Progenitor cell of endocrine pancreas (in vitro differentiated cells): ENCODE measurements around the gene UBE2J1. TPM values are rescaled to one million over a fixed set of nuclear protein-coding genes. Genes with fewer than 3 reads are reported as not detected.

Experiments
- DNase-seq: peaks from one replicate; pipeline ENCODE4 v3.0.0; 2021; ENCODE audit warnings: low spot score; ENCODE audit not compliant: unreplicated experiment
- H3K27ac Mint-ChIP-seq: 2 replicates; pipeline ENCODE4 v1.8.0; 2021; ENCODE audit warnings: mild to moderate bottlenecking, moderate library complexity, mixed read lengths
- H3K27me3 Mint-ChIP-seq: 2 replicates; pipeline ENCODE4 v1.8.0; 2021; ENCODE audit warnings: mixed read lengths
- H3K36me3 Mint-ChIP-seq: 2 replicates; pipeline ENCODE4 v1.8.0; 2022; ENCODE audit warnings: mixed read lengths; ENCODE audit not compliant: insufficient read depth
- H3K4me1 Mint-ChIP-seq: 2 replicates; pipeline ENCODE4 v1.8.0; 2021; ENCODE audit warnings: low read depth, mixed read lengths
- H3K4me3 Mint-ChIP-seq: 2 replicates; pipeline ENCODE4 v1.8.0; 2021; ENCODE audit warnings: low read depth, mild to moderate bottlenecking, moderate library complexity, mixed read lengths
- H3K9me3 Mint-ChIP-seq: 2 replicates; pipeline ENCODE4 v1.8.0; 2021; ENCODE audit warnings: low read depth, mixed read lengths
- total RNA-seq: library from RNA; stranded (reverse); gene quantifications from 2 replicates; pipeline ENCODE4 v1.2.1, GENCODE V29; 2021
- TF ChIP-seq, protein P1 (sequence below): fragments of 200-600 bp; sonication (generic); IDR thresholded peaks from one replicate; pipeline ENCODE4 v1.5.0; 2021; ENCODE audit warnings: antibody characterized with exemption, mild to moderate bottlenecking; ENCODE audit not compliant: unreplicated experiment

The UBE2J1 gene
- total RNA-seq, 1 donor from 2014 or later, result 36.2 TPM

DNA sequence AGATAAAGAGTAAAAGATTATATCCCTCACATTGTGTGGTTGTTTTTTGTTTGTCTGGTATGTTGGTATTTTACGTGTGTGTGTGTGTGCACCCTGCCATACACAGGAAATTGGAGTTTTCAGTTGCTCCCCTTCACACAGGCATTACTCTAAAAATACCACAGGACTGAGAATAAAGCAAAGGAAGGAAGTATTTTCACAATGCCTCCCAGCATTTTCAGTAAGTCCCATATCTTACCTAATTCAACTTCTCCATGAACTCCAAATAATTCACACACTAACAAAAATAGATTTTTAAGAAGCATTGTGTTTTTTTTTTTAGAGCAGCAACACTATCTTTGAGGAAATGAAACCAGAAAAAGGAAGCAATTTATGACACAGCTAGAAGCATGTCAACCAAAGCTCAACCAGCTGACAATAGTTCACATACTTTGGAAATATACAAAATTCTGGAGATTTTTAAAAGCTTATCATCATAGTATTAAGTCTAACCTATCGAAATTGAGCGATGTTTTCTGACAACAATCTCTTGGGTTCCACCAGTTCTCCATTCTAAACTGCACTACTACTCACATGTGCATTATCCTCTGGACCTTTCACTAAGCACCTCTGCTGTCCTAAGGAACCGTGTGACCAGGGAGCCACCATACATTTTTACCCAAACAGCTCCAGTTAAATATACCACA is 2.1 kb downstream of the UBE2J1 start:
- Mint-ChIP-seq H3K27ac (peak overlapping the region; percentile 57), H3K36me3 (peaks cover 2% of the 10 kb centered on the region), H3K4me1 (peaks cover 41% of the 10 kb centered on the region), H3K4me3 (peak overlapping the region; percentile 89), H3K27me3 (no peaks in the 10 kb centered on the region), H3K9me3 (no peaks in the 10 kb centered on the region)
- TF ChIP-seq, protein P1, sequence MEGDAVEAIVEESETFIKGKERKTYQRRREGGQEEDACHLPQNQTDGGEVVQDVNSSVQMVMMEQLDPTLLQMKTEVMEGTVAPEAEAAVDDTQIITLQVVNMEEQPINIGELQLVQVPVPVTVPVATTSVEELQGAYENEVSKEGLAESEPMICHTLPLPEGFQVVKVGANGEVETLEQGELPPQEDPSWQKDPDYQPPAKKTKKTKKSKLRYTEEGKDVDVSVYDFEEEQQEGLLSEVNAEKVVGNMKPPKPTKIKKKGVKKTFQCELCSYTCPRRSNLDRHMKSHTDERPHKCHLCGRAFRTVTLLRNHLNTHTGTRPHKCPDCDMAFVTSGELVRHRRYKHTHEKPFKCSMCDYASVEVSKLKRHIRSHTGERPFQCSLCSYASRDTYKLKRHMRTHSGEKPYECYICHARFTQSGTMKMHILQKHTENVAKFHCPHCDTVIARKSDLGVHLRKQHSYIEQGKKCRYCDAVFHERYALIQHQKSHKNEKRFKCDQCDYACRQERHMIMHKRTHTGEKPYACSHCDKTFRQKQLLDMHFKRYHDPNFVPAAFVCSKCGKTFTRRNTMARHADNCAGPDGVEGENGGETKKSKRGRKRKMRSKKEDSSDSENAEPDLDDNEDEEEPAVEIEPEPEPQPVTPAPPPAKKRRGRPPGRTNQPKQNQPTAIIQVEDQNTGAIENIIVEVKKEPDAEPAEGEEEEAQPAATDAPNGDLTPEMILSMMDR, result no peak
- DNase-seq, result no peak

DNA sequence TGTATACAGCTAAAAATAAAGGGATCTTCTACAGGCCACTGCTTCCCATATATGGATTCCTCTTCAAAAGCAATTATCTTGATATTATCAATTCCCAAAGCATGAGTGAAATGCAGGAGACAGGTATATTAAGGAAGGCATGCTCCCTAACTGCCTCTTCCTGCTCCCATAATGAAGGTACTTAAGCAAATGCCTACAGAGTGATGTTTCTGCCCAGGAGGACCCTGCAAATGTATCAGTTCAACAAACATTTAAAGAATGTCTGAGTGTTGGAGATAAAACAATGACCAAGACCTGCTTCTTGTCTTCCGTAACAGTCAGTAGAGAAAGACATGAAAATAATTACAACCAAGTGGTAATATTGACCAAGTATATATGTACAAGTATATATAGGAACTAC is 4.2 kb downstream of the UBE2J1 start:
- Mint-ChIP-seq H3K36me3 (peaks cover 2% of the 10 kb centered on the region), H3K4me1 (peaks cover 42% of the 10 kb centered on the region), H3K27me3 (no peaks in the 10 kb centered on the region), H3K9me3 (no peaks in the 10 kb centered on the region), H3K27ac (peak overlapping the region; percentile 17), H3K4me3 (no peak overlapping the region)
- DNase-seq, result no peak
- TF ChIP-seq, protein P1, result no peak

DNA sequence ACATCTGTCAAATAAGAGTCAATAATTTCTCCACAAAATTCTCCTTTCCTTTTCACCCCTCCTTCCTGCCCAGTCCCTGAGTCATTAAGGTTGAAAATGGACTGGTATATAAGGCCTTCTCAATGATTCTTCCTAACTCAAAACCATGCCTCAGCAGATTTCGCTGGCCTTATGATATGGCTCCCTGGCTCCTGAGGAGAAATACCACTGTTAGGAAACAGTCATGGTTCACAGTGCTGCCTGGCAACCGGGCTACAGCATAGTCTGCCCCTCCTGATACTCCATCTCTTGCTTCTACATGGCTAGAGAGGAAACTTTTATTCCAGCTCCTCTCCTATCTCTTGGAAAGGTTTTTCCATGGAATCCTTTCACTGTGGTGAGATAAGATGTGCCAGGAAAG is 4.7 kb downstream of the UBE2J1 start:
- Mint-ChIP-seq H3K9me3 (no peaks in the 10 kb centered on the region), H3K4me1 (peaks cover 42% of the 10 kb centered on the region), H3K4me3 (no peak overlapping the region), H3K36me3 (peaks cover 2% of the 10 kb centered on the region), H3K27ac (no peak overlapping the region), H3K27me3 (no peaks in the 10 kb centered on the region)
- DNase-seq, result no peak
- TF ChIP-seq, protein P1, result no peak

DNA sequence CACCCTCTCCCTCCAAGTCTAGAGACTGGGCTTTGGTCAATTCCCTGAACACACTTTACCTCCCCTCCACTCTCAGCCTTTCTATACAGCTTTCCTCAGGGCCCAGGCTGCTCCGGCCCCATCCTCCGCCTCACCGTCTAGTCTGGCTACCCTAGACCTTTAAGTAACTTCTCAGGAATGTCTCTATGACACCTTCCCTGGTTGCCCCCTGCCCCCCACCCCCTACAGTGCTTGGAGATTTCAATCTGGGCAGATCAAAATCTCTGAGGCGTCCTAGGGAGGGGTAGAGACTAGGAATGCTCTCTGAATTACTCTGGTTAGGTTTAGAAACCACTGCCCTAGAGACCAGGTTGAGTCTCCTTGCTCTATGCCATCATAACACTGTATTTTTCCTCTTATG is 6.1 kb downstream of the UBE2J1 start:
- peaks cover 39% of the 10 kb centered on the region for H3K4me1 Mint-ChIP-seq
- no peaks in the 10 kb centered on the region for H3K27me3 Mint-ChIP-seq
- no peak overlapping the region for H3K4me3 Mint-ChIP-seq
- no peak overlapping the region for H3K27ac Mint-ChIP-seq
- no peaks in the 10 kb centered on the region for H3K9me3 Mint-ChIP-seq
- DNase-seq, result no peak
- TF ChIP-seq, protein P1, result no peak
- peaks cover 5% of the 10 kb centered on the region for H3K36me3 Mint-ChIP-seq

DNA sequence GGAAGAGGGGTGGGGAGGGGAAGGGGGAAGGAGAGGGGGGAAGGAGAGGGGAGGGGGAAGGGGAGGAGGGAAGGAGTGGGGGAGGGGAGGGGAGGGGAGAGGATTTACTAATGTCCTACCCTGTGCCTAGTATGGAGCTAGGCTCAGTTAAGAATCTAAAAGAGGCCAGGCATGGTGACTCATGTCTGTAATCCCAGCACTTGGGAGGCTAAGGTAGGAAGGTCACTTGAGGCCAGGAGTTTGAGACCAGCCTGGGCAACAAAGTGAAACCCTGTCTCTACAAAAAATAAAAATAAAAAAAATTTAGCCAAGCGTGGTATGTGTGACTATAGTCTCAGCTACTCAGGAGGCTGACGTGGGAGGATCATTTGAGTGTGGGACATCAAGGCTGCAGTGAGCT is 13.0 kb downstream of the UBE2J1 start:
- no peak for DNase-seq
- no peaks in the 10 kb centered on the region for H3K27me3 Mint-ChIP-seq
- no peaks in the 10 kb centered on the region for H3K9me3 Mint-ChIP-seq
- peaks cover 18% of the 10 kb centered on the region for H3K36me3 Mint-ChIP-seq
- TF ChIP-seq, protein P1, result no peak
- peaks cover under 1% of the 10 kb centered on the region for H3K4me1 Mint-ChIP-seq
- no peak overlapping the region for H3K27ac Mint-ChIP-seq
- no peak overlapping the region for H3K4me3 Mint-ChIP-seq
